ENCODE data around the gene LPAR1. TPM values are rescaled to one million over a fixed set of nuclear protein-coding genes. Genes with fewer than 3 reads are reported as not detected.

Gene LPAR1
- total RNA-seq, 1 experiment from 2014 or later = 4.9 TPM

DNA sequence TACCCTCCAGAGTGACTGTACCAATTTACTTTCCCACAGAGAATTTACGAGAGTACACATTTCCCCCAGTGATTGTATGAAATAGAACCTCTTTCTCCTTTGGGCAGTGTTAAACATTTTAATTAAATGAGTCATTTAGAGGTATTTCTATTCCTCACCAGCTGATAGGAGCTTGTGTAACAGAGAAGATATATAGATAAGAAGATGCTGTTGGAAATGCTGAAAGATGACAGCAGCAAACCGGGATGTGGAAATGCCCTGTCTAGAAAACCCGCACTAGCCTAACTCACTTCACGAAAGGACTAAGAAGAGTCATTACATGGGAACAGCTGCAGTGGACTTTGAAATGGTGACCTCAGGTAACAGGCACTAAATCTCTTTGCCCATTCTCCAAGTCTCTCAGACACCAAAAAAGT is 68.3 kb downstream of the LPAR1 start (continued):
- TF ChIP-seq ELF4 (CRISPR knock-in tag; IDR thresholded peaks at IDR 0.05; ENCODE audit: low read depth) (no peak), CREB1 (CRISPR knock-in tag; IDR thresholded peaks at IDR 0.05) (no peak), ZNF138 (CRISPR knock-in tag; conservative IDR thresholded peaks at IDR 0.05) (no peak), GRHL2 (CRISPR knock-in tag; IDR thresholded peaks at IDR 0.05; ENCODE audit: insufficient replicate concordance, severe bottlenecking) (no peak)
- TF ChIP-seq, protein P1, sequence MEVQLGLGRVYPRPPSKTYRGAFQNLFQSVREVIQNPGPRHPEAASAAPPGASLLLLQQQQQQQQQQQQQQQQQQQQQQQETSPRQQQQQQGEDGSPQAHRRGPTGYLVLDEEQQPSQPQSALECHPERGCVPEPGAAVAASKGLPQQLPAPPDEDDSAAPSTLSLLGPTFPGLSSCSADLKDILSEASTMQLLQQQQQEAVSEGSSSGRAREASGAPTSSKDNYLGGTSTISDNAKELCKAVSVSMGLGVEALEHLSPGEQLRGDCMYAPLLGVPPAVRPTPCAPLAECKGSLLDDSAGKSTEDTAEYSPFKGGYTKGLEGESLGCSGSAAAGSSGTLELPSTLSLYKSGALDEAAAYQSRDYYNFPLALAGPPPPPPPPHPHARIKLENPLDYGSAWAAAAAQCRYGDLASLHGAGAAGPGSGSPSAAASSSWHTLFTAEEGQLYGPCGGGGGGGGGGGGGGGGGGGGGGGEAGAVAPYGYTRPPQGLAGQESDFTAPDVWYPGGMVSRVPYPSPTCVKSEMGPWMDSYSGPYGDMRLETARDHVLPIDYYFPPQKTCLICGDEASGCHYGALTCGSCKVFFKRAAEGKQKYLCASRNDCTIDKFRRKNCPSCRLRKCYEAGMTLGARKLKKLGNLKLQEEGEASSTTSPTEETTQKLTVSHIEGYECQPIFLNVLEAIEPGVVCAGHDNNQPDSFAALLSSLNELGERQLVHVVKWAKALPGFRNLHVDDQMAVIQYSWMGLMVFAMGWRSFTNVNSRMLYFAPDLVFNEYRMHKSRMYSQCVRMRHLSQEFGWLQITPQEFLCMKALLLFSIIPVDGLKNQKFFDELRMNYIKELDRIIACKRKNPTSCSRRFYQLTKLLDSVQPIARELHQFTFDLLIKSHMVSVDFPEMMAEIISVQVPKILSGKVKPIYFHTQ (CRISPR knock-in tag; IDR thresholded peaks at IDR 0.05) = no peak
- TF ChIP-seq, protein P2, sequence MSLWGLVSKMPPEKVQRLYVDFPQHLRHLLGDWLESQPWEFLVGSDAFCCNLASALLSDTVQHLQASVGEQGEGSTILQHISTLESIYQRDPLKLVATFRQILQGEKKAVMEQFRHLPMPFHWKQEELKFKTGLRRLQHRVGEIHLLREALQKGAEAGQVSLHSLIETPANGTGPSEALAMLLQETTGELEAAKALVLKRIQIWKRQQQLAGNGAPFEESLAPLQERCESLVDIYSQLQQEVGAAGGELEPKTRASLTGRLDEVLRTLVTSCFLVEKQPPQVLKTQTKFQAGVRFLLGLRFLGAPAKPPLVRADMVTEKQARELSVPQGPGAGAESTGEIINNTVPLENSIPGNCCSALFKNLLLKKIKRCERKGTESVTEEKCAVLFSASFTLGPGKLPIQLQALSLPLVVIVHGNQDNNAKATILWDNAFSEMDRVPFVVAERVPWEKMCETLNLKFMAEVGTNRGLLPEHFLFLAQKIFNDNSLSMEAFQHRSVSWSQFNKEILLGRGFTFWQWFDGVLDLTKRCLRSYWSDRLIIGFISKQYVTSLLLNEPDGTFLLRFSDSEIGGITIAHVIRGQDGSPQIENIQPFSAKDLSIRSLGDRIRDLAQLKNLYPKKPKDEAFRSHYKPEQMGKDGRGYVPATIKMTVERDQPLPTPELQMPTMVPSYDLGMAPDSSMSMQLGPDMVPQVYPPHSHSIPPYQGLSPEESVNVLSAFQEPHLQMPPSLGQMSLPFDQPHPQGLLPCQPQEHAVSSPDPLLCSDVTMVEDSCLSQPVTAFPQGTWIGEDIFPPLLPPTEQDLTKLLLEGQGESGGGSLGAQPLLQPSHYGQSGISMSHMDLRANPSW (CRISPR knock-in tag; conservative IDR thresholded peaks at IDR 0.05; ENCODE audit: low read depth) = no peak

DNA sequence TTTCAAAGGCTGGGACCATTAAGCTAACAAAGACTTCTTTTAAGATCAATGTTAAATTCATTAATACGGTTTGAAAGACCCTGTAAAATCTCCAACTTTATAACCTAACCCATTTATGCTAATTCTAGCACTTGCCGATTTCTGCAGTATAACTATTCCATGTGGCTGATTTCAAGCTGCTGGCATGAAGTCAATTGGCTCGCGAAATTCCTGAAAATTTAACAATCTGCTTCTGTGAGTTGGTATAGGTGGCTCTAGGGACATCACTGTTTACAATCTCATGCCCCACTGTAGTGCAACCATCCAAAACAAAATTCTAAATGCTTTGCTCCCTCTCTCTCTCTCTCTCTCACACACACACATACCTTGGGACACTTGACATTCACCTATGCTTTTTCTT is 70.2 kb downstream of the LPAR1 start:
- no peaks in the 10 kb centered on the region for H3K27me3 Mint-ChIP-seq (ENCODE audit: low read depth)
- ChIA-PET CTCF (no interaction called here), POLR2A (no interaction called here)
- H3K36me3 Mint-ChIP-seq = peaks cover 11% of the 10 kb centered on the region
- no peak overlapping the region for H3K4me3 Mint-ChIP-seq
- H3K27ac Mint-ChIP-seq = no peak overlapping the region
- DNase-seq (ENCODE audit: low spot score) = no peak
- ATAC-seq = no peak
- H3K4me1 Mint-ChIP-seq = peaks cover 13% of the 10 kb centered on the region
- H3K9me3 Mint-ChIP-seq = peaks cover 8% of the 10 kb centered on the region
- TF ChIP-seq CBFB (CRISPR knock-in tag; IDR thresholded peaks at IDR 0.05; ENCODE audit: low read depth) = no peak
- no peak for TF ChIP-seq MXD4 (CRISPR knock-in tag; IDR thresholded peaks at IDR 0.05; ENCODE audit: borderline replicate concordance)
- no peak for TF ChIP-seq ZNF671 (CRISPR knock-in tag; IDR thresholded peaks at IDR 0.05)
- TF ChIP-seq ZNF396 (CRISPR knock-in tag; IDR thresholded peaks at IDR 0.05; ENCODE audit: borderline replicate concordance) = no peak
- TF ChIP-seq ZNF263 (CRISPR knock-in tag; IDR thresholded peaks at IDR 0.05; ENCODE audit: low read depth) = no peak
- no peak for TF ChIP-seq CREM (CRISPR knock-in tag; IDR thresholded peaks at IDR 0.05)
- TF ChIP-seq, protein P3, sequence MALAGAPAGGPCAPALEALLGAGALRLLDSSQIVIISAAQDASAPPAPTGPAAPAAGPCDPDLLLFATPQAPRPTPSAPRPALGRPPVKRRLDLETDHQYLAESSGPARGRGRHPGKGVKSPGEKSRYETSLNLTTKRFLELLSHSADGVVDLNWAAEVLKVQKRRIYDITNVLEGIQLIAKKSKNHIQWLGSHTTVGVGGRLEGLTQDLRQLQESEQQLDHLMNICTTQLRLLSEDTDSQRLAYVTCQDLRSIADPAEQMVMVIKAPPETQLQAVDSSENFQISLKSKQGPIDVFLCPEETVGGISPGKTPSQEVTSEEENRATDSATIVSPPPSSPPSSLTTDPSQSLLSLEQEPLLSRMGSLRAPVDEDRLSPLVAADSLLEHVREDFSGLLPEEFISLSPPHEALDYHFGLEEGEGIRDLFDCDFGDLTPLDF (CRISPR knock-in tag; IDR thresholded peaks at IDR 0.05) = no peak
- no peak for TF ChIP-seq KAT7 (CRISPR knock-in tag; IDR thresholded peaks at IDR 0.05; ENCODE audit: borderline replicate concordance)
- TF ChIP-seq, protein P4, sequence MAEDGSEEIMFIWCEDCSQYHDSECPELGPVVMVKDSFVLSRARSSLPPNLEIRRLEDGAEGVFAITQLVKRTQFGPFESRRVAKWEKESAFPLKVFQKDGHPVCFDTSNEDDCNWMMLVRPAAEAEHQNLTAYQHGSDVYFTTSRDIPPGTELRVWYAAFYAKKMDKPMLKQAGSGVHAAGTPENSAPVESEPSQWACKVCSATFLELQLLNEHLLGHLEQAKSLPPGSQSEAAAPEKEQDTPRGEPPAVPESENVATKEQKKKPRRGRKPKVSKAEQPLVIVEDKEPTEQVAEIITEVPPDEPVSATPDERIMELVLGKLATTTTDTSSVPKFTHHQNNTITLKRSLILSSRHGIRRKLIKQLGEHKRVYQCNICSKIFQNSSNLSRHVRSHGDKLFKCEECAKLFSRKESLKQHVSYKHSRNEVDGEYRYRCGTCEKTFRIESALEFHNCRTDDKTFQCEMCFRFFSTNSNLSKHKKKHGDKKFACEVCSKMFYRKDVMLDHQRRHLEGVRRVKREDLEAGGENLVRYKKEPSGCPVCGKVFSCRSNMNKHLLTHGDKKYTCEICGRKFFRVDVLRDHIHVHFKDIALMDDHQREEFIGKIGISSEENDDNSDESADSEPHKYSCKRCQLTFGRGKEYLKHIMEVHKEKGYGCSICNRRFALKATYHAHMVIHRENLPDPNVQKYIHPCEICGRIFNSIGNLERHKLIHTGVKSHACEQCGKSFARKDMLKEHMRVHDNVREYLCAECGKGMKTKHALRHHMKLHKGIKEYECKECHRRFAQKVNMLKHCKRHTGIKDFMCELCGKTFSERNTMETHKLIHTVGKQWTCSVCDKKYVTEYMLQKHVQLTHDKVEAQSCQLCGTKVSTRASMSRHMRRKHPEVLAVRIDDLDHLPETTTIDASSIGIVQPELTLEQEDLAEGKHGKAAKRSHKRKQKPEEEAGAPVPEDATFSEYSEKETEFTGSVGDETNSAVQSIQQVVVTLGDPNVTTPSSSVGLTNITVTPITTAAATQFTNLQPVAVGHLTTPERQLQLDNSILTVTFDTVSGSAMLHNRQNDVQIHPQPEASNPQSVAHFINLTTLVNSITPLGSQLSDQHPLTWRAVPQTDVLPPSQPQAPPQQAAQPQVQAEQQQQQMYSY (CRISPR knock-in tag; IDR thresholded peaks at IDR 0.05) = no peak
- no peak for TF ChIP-seq ZNF423 (CRISPR knock-in tag; IDR thresholded peaks at IDR 0.05)
- TF ChIP-seq, protein P5, sequence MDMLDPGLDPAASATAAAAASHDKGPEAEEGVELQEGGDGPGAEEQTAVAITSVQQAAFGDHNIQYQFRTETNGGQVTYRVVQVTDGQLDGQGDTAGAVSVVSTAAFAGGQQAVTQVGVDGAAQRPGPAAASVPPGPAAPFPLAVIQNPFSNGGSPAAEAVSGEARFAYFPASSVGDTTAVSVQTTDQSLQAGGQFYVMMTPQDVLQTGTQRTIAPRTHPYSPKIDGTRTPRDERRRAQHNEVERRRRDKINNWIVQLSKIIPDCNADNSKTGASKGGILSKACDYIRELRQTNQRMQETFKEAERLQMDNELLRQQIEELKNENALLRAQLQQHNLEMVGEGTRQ (CRISPR knock-in tag; IDR thresholded peaks at IDR 0.05) = no peak
- no peak for TF ChIP-seq SOX15 (CRISPR knock-in tag; IDR thresholded peaks at IDR 0.05)
- no peak for TF ChIP-seq TP53 (CRISPR knock-in tag; IDR thresholded peaks at IDR 0.05)
- TF ChIP-seq, protein P6, sequence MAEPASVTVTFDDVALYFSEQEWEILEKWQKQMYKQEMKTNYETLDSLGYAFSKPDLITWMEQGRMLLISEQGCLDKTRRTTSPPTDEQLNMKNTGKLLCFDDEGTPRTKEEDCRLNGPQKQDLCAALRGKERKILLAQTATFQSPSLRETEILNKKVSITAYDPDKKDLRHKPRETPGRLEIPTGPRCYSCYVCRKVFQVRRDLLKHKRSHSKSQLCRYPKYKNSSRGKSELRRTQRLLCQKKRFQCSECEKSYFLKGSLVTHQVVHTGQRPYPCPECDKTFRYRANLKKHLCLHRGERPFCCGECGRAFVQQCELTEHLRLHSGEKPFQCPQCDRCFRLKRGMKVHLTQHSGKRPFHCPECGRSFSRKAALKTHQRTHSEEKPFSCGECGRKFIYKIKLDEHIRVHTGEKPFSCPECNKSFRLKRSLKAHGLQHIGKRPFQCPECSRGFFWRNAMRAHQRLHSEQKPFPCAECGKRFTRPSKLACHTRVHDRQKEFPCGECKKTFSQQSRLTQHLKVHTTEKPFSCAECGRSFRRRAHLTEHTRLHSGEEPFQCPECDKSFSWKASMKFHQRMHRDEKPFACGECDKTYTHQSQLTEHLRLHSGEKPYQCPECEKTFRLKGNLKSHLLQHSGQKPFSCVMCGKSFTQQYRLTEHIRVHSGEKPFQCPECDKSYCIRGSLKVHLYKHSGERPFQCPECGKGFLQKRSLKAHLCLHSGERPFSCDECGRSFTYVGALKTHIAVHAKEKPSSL (CRISPR knock-in tag; conservative IDR thresholded peaks at IDR 0.05) = no peak
- TF ChIP-seq, protein P7, sequence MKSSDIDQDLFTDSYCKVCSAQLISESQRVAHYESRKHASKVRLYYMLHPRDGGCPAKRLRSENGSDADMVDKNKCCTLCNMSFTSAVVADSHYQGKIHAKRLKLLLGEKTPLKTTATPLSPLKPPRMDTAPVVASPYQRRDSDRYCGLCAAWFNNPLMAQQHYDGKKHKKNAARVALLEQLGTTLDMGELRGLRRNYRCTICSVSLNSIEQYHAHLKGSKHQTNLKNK (CRISPR knock-in tag; IDR thresholded peaks at IDR 0.05) = no peak
- no peak for TF ChIP-seq NFATC4 (CRISPR knock-in tag; IDR thresholded peaks at IDR 0.05)
- TF ChIP-seq ETV6 (CRISPR knock-in tag; IDR thresholded peaks at IDR 0.05) = no peak
- TF ChIP-seq ZNF232 (CRISPR knock-in tag; IDR thresholded peaks at IDR 0.05) = no peak
- TF ChIP-seq ZNF219 (CRISPR knock-in tag; IDR thresholded peaks at IDR 0.05; ENCODE audit: borderline replicate concordance) = no peak
